GM20000 (cell line): Measurements from ENCODE around the gene USP24.

Source experiments
- DNase-seq: peaks from one replicate; pipeline ENCODE4 v3.0.0; 2012; ENCODE audit warnings: low spot score
- TF ChIP-seq, protein P1 (sequence below): IDR thresholded peaks from 2 replicates; pipeline ENCODE4 v1.5.1; 2012; ENCODE audit warnings: mild to moderate bottlenecking, control low read depth; ENCODE audit errors: extremely low read depth, missing control alignments

USP24 gene

DNA sequence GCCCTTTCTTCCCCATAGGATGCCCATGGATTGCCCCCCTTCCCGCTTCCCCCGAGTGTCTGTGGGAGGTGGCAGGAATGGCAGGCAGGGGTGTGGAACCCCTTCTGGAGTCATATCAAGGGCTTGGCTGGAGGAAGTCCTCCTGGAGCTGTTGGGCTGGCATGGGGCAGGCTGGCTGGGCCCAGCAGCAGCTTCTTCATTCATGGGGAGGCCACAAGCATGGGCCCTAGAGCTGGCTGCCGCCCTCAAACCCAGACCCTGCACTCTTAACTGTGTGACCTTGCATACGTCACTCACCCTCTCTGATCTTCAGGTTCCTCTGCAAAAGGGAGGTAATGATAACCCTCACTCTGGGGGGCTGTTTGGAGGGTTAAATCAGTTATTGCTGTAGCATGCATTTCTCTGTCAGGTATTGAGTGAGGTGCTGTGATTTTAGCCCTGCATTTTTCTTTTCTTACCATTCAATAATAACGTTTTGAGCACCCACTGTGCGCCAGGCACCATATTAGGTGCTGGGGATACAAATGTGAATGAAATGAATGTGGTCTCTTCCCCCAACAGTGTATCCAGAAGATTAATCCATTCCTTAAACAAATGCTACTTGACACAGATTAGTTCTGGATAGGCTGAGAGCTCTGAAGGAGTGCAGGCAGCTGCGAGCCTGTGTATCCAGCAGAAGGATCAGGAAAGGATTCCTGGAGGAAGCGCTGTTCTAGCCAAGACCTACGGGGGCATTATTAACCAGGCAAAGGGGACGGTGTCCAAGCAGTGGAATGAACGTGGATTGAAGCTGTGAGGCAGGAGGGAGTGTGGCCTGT, 166.5 kb downstream of the USP24 start:
- DNase-seq: no peak
- TF ChIP-seq, protein P1, sequence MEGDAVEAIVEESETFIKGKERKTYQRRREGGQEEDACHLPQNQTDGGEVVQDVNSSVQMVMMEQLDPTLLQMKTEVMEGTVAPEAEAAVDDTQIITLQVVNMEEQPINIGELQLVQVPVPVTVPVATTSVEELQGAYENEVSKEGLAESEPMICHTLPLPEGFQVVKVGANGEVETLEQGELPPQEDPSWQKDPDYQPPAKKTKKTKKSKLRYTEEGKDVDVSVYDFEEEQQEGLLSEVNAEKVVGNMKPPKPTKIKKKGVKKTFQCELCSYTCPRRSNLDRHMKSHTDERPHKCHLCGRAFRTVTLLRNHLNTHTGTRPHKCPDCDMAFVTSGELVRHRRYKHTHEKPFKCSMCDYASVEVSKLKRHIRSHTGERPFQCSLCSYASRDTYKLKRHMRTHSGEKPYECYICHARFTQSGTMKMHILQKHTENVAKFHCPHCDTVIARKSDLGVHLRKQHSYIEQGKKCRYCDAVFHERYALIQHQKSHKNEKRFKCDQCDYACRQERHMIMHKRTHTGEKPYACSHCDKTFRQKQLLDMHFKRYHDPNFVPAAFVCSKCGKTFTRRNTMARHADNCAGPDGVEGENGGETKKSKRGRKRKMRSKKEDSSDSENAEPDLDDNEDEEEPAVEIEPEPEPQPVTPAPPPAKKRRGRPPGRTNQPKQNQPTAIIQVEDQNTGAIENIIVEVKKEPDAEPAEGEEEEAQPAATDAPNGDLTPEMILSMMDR: no peak

DNA sequence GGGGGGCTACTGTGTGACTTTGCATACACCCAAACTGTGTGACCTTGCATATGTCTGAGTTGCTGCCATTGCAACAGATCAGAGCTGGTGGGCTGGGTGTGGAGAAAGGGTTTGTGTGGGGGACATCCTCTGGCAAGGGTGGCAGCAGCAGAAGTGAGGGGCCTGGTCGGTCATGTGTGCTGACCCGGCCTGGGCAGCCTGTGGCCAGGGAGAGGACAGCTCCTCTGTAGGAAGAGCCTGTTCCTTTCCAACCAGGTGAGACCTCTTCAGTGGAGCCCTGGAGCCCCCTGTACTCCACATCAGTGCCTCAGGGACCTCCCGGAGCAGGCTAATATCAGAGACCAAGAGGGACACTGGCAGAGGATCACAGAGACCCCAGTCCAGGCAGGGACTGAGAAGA, 167.6 kb downstream of the USP24 start:
- no peak for DNase-seq
- TF ChIP-seq, protein P1: no peak

DNA sequence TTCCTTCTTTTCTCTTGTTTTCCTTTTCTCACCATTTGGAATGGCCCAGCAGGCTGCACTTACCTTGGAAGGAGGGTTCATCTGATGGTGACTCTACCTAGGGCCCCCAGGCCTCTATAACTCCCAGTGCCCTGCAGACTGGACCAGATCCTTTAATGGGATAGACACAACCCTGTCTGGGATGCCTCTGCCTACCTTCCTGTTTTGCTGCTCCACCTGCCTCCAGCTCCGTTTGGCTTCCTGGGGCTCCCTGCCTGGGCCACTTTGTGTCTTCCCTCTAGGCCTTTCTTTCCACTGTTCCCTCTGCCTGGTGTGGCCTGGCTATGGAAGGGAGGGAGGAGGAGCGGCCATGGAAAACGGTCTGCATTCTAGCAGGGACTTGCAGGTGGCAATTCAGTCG, 168.3 kb downstream of the USP24 start:
- no peak for DNase-seq
- TF ChIP-seq, protein P1: no peak

DNA sequence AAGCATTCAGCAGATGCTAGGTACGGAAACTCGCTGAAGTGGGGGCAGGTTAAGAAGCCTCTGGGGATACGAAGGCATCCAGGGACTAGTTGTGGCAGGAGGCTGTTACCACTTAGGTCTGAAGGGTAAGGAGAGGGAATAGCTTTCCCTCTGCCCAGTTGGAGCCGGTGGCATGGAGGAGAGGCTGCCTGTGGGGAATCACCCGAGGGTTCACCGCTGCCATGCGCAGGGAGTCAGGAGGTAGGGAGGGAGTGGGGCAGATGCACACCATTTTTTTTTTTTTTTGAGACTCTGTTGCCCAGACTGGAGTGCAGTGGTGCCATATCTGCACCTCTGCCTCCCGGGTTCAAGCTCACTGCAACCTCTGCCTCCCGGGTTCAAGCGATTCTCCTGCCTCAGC, 169.7 kb downstream of the USP24 start:
- TF ChIP-seq, protein P1: no peak
- DNase-seq: no peak

DNA sequence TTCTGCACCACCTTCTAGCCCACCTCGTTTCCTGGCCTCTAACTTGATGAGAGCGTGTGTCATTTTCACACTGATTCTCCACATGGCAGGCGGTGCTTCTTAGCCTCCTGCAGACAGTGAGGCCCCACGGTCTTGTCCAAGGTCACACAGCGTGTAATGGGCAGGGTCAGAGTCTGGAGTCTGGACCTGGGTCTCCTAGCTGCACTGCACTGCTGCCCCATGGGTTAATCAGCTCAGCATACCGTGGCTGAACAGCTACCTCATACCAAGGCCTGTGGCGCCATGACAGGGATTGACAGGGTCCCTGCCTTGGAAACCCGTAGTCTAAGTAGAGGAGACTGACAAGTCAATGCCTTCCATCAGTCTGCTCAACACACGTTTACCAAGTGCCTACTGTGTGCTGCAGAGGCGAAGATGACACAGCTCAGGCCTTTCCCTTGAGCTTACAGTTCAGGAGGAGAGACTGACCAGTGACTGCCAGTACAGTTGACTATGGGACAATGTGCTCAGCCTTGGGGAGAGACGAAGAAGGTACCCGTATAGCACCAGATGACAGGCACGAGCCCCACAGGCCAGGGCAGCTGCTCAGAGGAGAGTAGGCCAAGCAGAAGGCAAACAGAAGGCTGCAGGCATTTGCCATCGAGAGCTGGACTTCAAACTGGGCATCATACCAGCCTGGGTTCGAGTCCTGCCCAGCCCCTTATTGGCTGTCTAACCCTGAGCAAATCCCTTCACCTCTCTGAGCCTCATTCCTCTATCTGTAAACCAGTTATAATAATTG, 170.4 kb downstream of the USP24 start:
- DNase-seq: no peak
- TF ChIP-seq, protein P1: no peak

DNA sequence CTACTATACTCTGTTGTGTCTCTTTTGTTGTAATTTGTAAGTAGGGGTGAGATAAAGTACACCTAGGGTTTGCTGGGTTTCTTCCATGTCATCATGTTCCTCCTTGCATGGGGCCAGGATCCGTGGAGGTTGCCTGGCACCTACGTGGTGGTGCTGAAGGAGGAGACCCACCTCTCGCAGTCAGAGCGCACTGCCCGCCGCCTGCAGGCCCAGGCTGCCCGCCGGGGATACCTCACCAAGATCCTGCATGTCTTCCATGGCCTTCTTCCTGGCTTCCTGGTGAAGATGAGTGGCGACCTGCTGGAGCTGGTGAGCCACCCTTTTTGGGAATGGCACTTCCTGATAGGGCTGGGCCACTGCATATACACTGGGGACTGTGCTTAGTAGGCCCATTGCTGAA, 171.4 kb downstream of the USP24 start:
- DNase-seq: no peak
- TF ChIP-seq, protein P1: no peak

DNA sequence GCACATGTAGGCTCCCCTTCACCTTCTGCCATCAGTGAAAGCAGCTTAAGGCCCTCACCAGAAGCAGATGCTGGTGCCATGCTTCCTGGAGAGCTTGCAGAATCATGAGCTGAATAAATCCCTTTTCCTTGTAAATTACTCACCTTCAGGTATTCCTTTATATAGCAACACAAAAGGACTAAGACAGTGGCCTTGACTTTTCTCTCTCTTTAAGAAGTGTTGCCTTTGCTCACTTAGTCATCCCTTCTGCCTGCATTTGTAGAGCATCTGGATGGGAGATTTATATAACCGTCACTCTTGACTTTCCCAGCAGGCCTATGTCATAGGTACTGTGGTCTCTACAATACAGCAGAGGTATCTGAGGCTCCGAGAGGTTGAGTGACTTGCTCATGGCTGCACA, 172.2 kb downstream of the USP24 start:
- TF ChIP-seq, protein P1: no peak
- no peak for DNase-seq
